ENCODE results near the gene SCUBE3.

Gene SCUBE3

GRCh38 chr6:35213824-35214756, at the start of gene SCUBE3:
Gene SCUBE3 (plus strand): TSS chr6:35213956. CDS start chr6:35214419, 463 bp downstream.
- intact Hi-C loops (cut with DNase I): no loop called here
- DNase-seq: peak in 24 of 42 donors; percentile 14 to 51 (median 22)

- DNase-seq: no peak
- intact Hi-C loops (cut with DNase I): no loop called here
Measured at GRCh38 chr6:35164277-35164676, 49.5 kb upstream of the SCUBE3 start.

GRCh38 chr6:35164868-35165267, 48.9 kb upstream of the SCUBE3 start:
- DNase-seq: no peak
- intact Hi-C loops (cut with DNase I): no loop called here

GRCh38 chr6:35165630-35166071, 48.1 kb upstream of the SCUBE3 start:
- no peak for DNase-seq
- intact Hi-C loops (cut with DNase I): no loop called here

- DNase-seq: no peak
- intact Hi-C loops (cut with DNase I): no loop called here
Measured at GRCh38 chr6:35166116-35166515, 47.6 kb upstream of the SCUBE3 start.

GRCh38 chr6:35166520-35166919, 47.2 kb upstream of the SCUBE3 start:
- DNase-seq: no peak
- intact Hi-C loops (cut with DNase I): no loop called here

GRCh38 chr6:35167505-35167904, 46.3 kb upstream of the SCUBE3 start:
- intact Hi-C loops (cut with DNase I): no loop called here
- DNase-seq: no peak

- no peak for DNase-seq
- intact Hi-C loops (cut with DNase I): no loop called here
Measured at GRCh38 chr6:35168461-35168861, 45.3 kb upstream of the SCUBE3 start.

GRCh38 chr6:35170166-35170565, 43.6 kb upstream of the SCUBE3 start:
- intact Hi-C loops (cut with DNase I): no loop called here

GRCh38 chr6:35170891-35171290, 42.9 kb upstream of the SCUBE3 start:
- intact Hi-C loops (cut with DNase I): no loop called here
- no peak for DNase-seq

More at GRCh38 chr6:35170166-35170565, 43.6 kb upstream of the SCUBE3 start:
- no peak for DNase-seq

GRCh38 chr6:35173044-35173426, 40.7 kb upstream of the SCUBE3 start:
- intact Hi-C loops (cut with DNase I): no loop called here

GRCh38 chr6:35173427-35174087, 40.2 kb upstream of the SCUBE3 start:
- intact Hi-C loops (cut with DNase I): no loop called here
- DNase-seq: peak in 1 of 42 donors; percentile 15

More at GRCh38 chr6:35173044-35173426, 40.7 kb upstream of the SCUBE3 start:
- DNase-seq: no peak

GRCh38 chr6:35174088-35174434, 39.7 kb upstream of the SCUBE3 start:
- intact Hi-C loops (cut with DNase I): no loop called here

GRCh38 chr6:35174501-35174900, 39.3 kb upstream of the SCUBE3 start:
- no peak for DNase-seq
- intact Hi-C loops (cut with DNase I): no loop called here

More at GRCh38 chr6:35174088-35174434, 39.7 kb upstream of the SCUBE3 start:
- DNase-seq: no peak

GRCh38 chr6:35176301-35177024, 37.3 kb upstream of the SCUBE3 start:
- DNase-seq: no peak
- intact Hi-C loops (cut with DNase I): no loop called here

- DNase-seq: no peak
- intact Hi-C loops (cut with DNase I): no loop called here
Measured at GRCh38 chr6:35177157-35177556, 36.6 kb upstream of the SCUBE3 start.

- no peak for DNase-seq
- intact Hi-C loops (cut with DNase I): no loop called here
Measured at GRCh38 chr6:35177596-35177995, 36.2 kb upstream of the SCUBE3 start.

- intact Hi-C loops (cut with DNase I): no loop called here
- DNase-seq: no peak
Measured at GRCh38 chr6:35178012-35178411, 35.7 kb upstream of the SCUBE3 start.

GRCh38 chr6:35178932-35179832, 34.6 kb upstream of the SCUBE3 start:
- no peak for DNase-seq
- intact Hi-C loops (cut with DNase I): no loop called here
